NCI-H1048 (cell line): ENCODE measurements around the gene RFPL4A.
A peak's percentile ranks its signal among the peaks of the same experiment; 100 is the strongest.

Experiments
- DNase-seq: peaks from one replicate; lab custom pipeline; 2025; lab: John Stamatoyannopoulos, UW

RFPL4A gene

GRCh38 chr19:55809381-55810058 lies 50.6 kb downstream of the RFPL4A start:
- peak; percentile 22 for DNase-seq

GRCh38 chr19:55811340-55811739 lies 52.4 kb downstream of the RFPL4A start:
- DNase-seq = no peak

- no peak for DNase-seq
Measured at GRCh38 chr19:55812449-55812848, 53.6 kb downstream of the RFPL4A start.
